ENCODE data around the gene CCSER1. TPM values are rescaled to one million over a fixed set of nuclear protein-coding genes. Genes with fewer than 3 reads are reported as not detected.

The CCSER1 gene
- total RNA-seq, 1 donor from 2014 or later, result 14.7 TPM

- DNase-seq (ENCODE audit: low spot score), result no peak
These were observed 417.4 kb downstream of the CCSER1 start for GRCh38 chr4:90544532-90545045.

- DNase-seq (ENCODE audit: low spot score), result no peak
These were observed 418.2 kb downstream of the CCSER1 start for GRCh38 chr4:90545380-90545779.

GRCh38 chr4:90546114-90546513 is 418.9 kb downstream of the CCSER1 start:
- DNase-seq (ENCODE audit: low spot score), result no peak

- DNase-seq (ENCODE audit: low spot score), result no peak
These were observed 443.4 kb downstream of the CCSER1 start for GRCh38 chr4:90570615-90571014.

- no peak for DNase-seq (ENCODE audit: low spot score)
These were observed 445.8 kb downstream of the CCSER1 start for GRCh38 chr4:90572996-90573395.

GRCh38 chr4:90575371-90575770 is 448.2 kb downstream of the CCSER1 start:
- DNase-seq (ENCODE audit: low spot score), result no peak

- peak; percentile 59 for DNase-seq (ENCODE audit: low spot score)
These were observed 453.1 kb downstream of the CCSER1 start for GRCh38 chr4:90580326-90580725.

- DNase-seq (ENCODE audit: low spot score), result peak; percentile 43
These were observed 454.9 kb downstream of the CCSER1 start for GRCh38 chr4:90582087-90582486.

- DNase-seq (ENCODE audit: low spot score), result peak; percentile 91
These were observed 456.9 kb downstream of the CCSER1 start for GRCh38 chr4:90584051-90584450.

GRCh38 chr4:90585961-90586360 is 458.8 kb downstream of the CCSER1 start:
- DNase-seq (ENCODE audit: low spot score), result no peak

- DNase-seq (ENCODE audit: low spot score), result peak; percentile 49
These were observed 459.6 kb downstream of the CCSER1 start for GRCh38 chr4:90586799-90587198.

GRCh38 chr4:90597927-90598326 is 470.7 kb downstream of the CCSER1 start:
- no peak for DNase-seq (ENCODE audit: low spot score)

- DNase-seq (ENCODE audit: low spot score), result no peak
These were observed 471.5 kb downstream of the CCSER1 start for GRCh38 chr4:90598741-90599140.

- no peak for DNase-seq (ENCODE audit: low spot score)
These were observed 475.5 kb downstream of the CCSER1 start for GRCh38 chr4:90602726-90603125.

- no peak for DNase-seq (ENCODE audit: low spot score)
These were observed 476.3 kb downstream of the CCSER1 start for GRCh38 chr4:90603540-90603939.

- no peak for DNase-seq (ENCODE audit: low spot score)
These were observed 479.6 kb downstream of the CCSER1 start for GRCh38 chr4:90606781-90607180.

GRCh38 chr4:90614371-90614770 is 487.2 kb downstream of the CCSER1 start:
- peak; percentile 93 for DNase-seq (ENCODE audit: low spot score)

GRCh38 chr4:90621080-90621479 is 493.9 kb downstream of the CCSER1 start:
- DNase-seq (ENCODE audit: low spot score), result peak; percentile 10

- DNase-seq (ENCODE audit: low spot score), result peak; percentile 46
These were observed 497.6 kb downstream of the CCSER1 start for GRCh38 chr4:90624781-90625180.

GRCh38 chr4:90641861-90642599 is 514.8 kb downstream of the CCSER1 start:
- peak; percentile 14 for DNase-seq (ENCODE audit: low spot score)

GRCh38 chr4:90643156-90643555 is 516.0 kb downstream of the CCSER1 start:
- peak; percentile 32 for DNase-seq (ENCODE audit: low spot score)

GRCh38 chr4:90648311-90648710 is 521.1 kb downstream of the CCSER1 start:
- no peak for DNase-seq (ENCODE audit: low spot score)

- no peak for DNase-seq (ENCODE audit: low spot score)
These were observed 521.6 kb downstream of the CCSER1 start for GRCh38 chr4:90648791-90649190.

GRCh38 chr4:90660672-90661071 is 533.5 kb downstream of the CCSER1 start:
- no peak for DNase-seq (ENCODE audit: low spot score)
